Measurements from ENCODE around the gene MAU2.
"Not testable (repeated sequence)": the region's sequence is repeated elsewhere in the genome, so short reads cannot be mapped to it uniquely, and the experiment has no call there.

- TF ChIP-seq SIN3A (IDR thresholded peaks at IDR 0.05; ENCODE audit: low read depth, low read length); SREBF2 (IDR thresholded peaks at IDR 0.05; ENCODE audit: low read length); DPF2 (IDR thresholded peaks at IDR 0.05); NRF1 (conservative IDR thresholded peaks at IDR 0.05; ENCODE audit: low read depth, low read length); POLR2AphosphoS5 (IDR thresholded peaks at IDR 0.05; ENCODE audit: low read length); EZH2 (IDR thresholded peaks at IDR 0.05; ENCODE audit: borderline replicate concordance, control insufficient read depth, low read depth, low read length); POLR2A (IDR thresholded peaks at IDR 0.05; ENCODE audit: low read depth, low read length); SMC3 (IDR thresholded peaks at IDR 0.05; ENCODE audit: borderline replicate concordance, low read length): not testable (repeated sequence)
Measured at GRCh38 chr19:19380316-19380715, 59.7 kb downstream of the MAU2 start.
